GM18505 (cell line): ENCODE results near the gene CNRIP1.
"Not testable (repeated sequence)": the region's sequence is repeated elsewhere in the genome, so short reads cannot be mapped to it uniquely, and the experiment has no call there.

ENCODE experiments used
- ATAC-seq: cut with Tn5 transposase; IDR thresholded peaks from one replicate; pipeline ENCODE4 v1.9.1; 2021; ENCODE audit not compliant: unreplicated experiment
- POLR2A ChIP-seq: IDR thresholded peaks from 4 replicates; pipeline ENCODE4 v1.6.1; 2011; ENCODE audit warnings: borderline replicate concordance; ENCODE audit not compliant: insufficient read depth, insufficient read length; ENCODE audit errors: extremely low read depth

The CNRIP1 gene

GRCh38 chr2:68320118-68320641, 431 bp upstream of the CNRIP1 start:
- TF ChIP-seq POLR2A: no peak
- ATAC-seq: no peak

- ATAC-seq: no peak
These were observed 793 bp downstream of the CNRIP1 start for GRCh38 chr2:68318914-68319397.

GRCh38 chr2:68317971-68318913, 1.5 kb downstream of the CNRIP1 start:
- no peak for ATAC-seq
- TF ChIP-seq POLR2A: no peak

More at GRCh38 chr2:68318914-68319397, 793 bp downstream of the CNRIP1 start:
- TF ChIP-seq POLR2A: no peak

GRCh38 chr2:68316111-68316510, 3.6 kb downstream of the CNRIP1 start:
- ATAC-seq: no peak
- TF ChIP-seq POLR2A: no peak

- no peak for ATAC-seq
- TF ChIP-seq POLR2A: no peak
These were observed 8.7 kb downstream of the CNRIP1 start for GRCh38 chr2:68311033-68311432.

GRCh38 chr2:68309426-68309825, 10.3 kb downstream of the CNRIP1 start:
- no peak for TF ChIP-seq POLR2A
- no peak for ATAC-seq

- not testable (repeated sequence) for ATAC-seq
These were observed 15.9 kb downstream of the CNRIP1 start for GRCh38 chr2:68303902-68304272.

- no peak for ATAC-seq
- TF ChIP-seq POLR2A: no peak
These were observed 16.5 kb downstream of the CNRIP1 start for GRCh38 chr2:68303033-68303901.

GRCh38 chr2:68302281-68302875, 17.4 kb downstream of the CNRIP1 start:
- TF ChIP-seq POLR2A: no peak
- ATAC-seq: no peak

- no peak for TF ChIP-seq POLR2A
- ATAC-seq: peak; percentile 82
These were observed 24.2 kb downstream of the CNRIP1 start for GRCh38 chr2:68295516-68295915.

GRCh38 chr2:68294913-68295312, 24.8 kb downstream of the CNRIP1 start:
- no peak for ATAC-seq

GRCh38 chr2:68294187-68294586, 25.6 kb downstream of the CNRIP1 start:
- TF ChIP-seq POLR2A: no peak
- ATAC-seq: no peak

More at GRCh38 chr2:68294913-68295312, 24.8 kb downstream of the CNRIP1 start:
- TF ChIP-seq POLR2A: no peak

GRCh38 chr2:68293755-68294154, 26.0 kb downstream of the CNRIP1 start:
- no peak for TF ChIP-seq POLR2A
- ATAC-seq: no peak

- ATAC-seq: no peak
These were observed 26.7 kb downstream of the CNRIP1 start for GRCh38 chr2:68293024-68293423.

More at GRCh38 chr2:68293024-68293423, 26.7 kb downstream of the CNRIP1 start:
- TF ChIP-seq POLR2A: no peak
